H1 (cell line): ENCODE measurements around the gene HOXC13. TPM values are rescaled to one million over a fixed set of nuclear protein-coding genes. Genes with fewer than 3 reads are reported as not detected.

ENCODE experiments used
- CTCF ChIA-PET: fragments of 300-600 bp; sonication (Branson Sonifier 250); formaldehyde crosslinking; loops from one replicate; lab custom pipeline; 2021; ENCODE audit not compliant: partially characterized antibody; lab: Charles Lee
- POLR2A ChIA-PET: fragments of 300-600 bp; sonication (Branson Sonifier 250); formaldehyde crosslinking; loops from one replicate; lab custom pipeline; 2021; ENCODE audit warnings: inconsistent platforms; ENCODE audit not compliant: partially characterized antibody; lab: Charles Lee
- DNase-seq, 2 experiments: peaks; one replicate each; pipeline versions ENCODE4 v3.0.0 to v3.0.0-alpha.2; 2010 to 2022; ENCODE audit warnings: low spot score in 2 of 2, low read depth in 1 of 2, mixed read lengths in 1 of 2
- FAIRE-seq: peaks from 2 replicates; lab custom pipeline; 2011; peaks lifted over from hg19 to GRCh38; lab: Jason Lieb, UNC
- H2AFZ ChIP-seq: 2 replicates; pipeline ENCODE4 v1.8.1; 2012; ENCODE audit warnings: low read length, inconsistent platforms
- H2AK5ac ChIP-seq: 2 replicates; pipeline ENCODE4 v1.6.1; 2013; ENCODE audit warnings: low read depth, low read length
- H2BK120ac ChIP-seq: replicated peaks from 2 replicates; pipeline ENCODE3; 2013; ENCODE audit warnings: low read depth, low read length, inconsistent platforms
- H2BK12ac ChIP-seq: 2 replicates; pipeline ENCODE4 v1.6.1; 2013; ENCODE audit warnings: low read depth, low read length
- H2BK15ac ChIP-seq: 2 replicates; pipeline ENCODE4 v1.6.1; 2013; ENCODE audit warnings: low read length
- H2BK20ac ChIP-seq: 2 replicates; pipeline ENCODE4 v1.6.1; 2013; ENCODE audit warnings: low read length
- H2BK5ac ChIP-seq: 2 replicates; pipeline ENCODE4 v1.6.1; 2013; ENCODE audit warnings: low read depth, low read length
- H3K14ac ChIP-seq: 2 replicates; pipeline ENCODE4 v1.6.1; 2013; ENCODE audit warnings: inconsistent platforms; ENCODE audit not compliant: insufficient read length
- H3K18ac ChIP-seq: 2 replicates; pipeline ENCODE4 v1.6.1; 2013; ENCODE audit warnings: low read length; ENCODE audit errors: extremely low read depth
- H3K23ac ChIP-seq: 2 replicates; pipeline ENCODE4 v1.6.1; 2013; ENCODE audit warnings: inconsistent platforms; ENCODE audit not compliant: insufficient read length
- H3K23me2 ChIP-seq: 2 replicates; pipeline ENCODE4 v1.6.1; 2013; ENCODE audit warnings: low read depth, low read length
- H3K27ac ChIP-seq: 2 replicates; pipeline ENCODE4 v1.6.1; 2011; ENCODE audit warnings: low read depth, low read length, inconsistent platforms
- H3K27me3 ChIP-seq, 4 experiments: replicated peaks in 1 of 4; 1 replicate in 1 of 4; 2 replicates in 3 of 4; pipeline versions ENCODE4 v1.6.1 to v1.8.1; 2011 to 2013; ENCODE audit warnings: low read length in 3 of 4, mild to moderate bottlenecking in 3 of 4, inconsistent platforms in 2 of 4, mixed read lengths in 2 of 4, moderate library complexity in 1 of 4; ENCODE audit not compliant: control insufficient read depth in 3 of 4, insufficient read depth in 3 of 4; ENCODE audit errors: extremely low read depth in 1 of 4
- H3K36me3 ChIP-seq, 4 experiments: 2 replicates each; pipeline versions ENCODE4 v1.6.1 to v1.8.1; 2011 to 2013; ENCODE audit warnings: mild to moderate bottlenecking in 4 of 4, low read length in 3 of 4, moderate library complexity in 2 of 4, control low read depth in 1 of 4, inconsistent platforms in 1 of 4; ENCODE audit not compliant: insufficient read depth in 4 of 4, control insufficient read depth in 2 of 4
- H3K4ac ChIP-seq: replicated peaks from 2 replicates; pipeline ENCODE3; 2013; ENCODE audit warnings: low read length, low read depth, mixed read lengths, inconsistent platforms; ENCODE audit not compliant: insufficient read length
- H3K4me1 ChIP-seq, 4 experiments: replicated peaks in 1 of 4; 1 replicate in 1 of 4; 2 replicates in 3 of 4; pipeline versions ENCODE4 v1.6.1 to v1.8.1; 2011 to 2013; ENCODE audit warnings: low read length in 3 of 4, inconsistent platforms in 2 of 4, mixed read lengths in 1 of 4; ENCODE audit not compliant: insufficient read depth in 4 of 4, control insufficient read depth in 3 of 4
- H3K4me2 ChIP-seq, 2 experiments: 2 replicates each; pipeline versions ENCODE4 v1.6.1 to v1.8.1; 2011 to 2013; ENCODE audit warnings: low read depth in 2 of 2, low read length in 2 of 2, control low read depth in 1 of 2, inconsistent platforms in 1 of 2, mild to moderate bottlenecking in 1 of 2; ENCODE audit not compliant: insufficient read depth in 1 of 2
- H3K4me3 ChIP-seq, 4 experiments: fragments of 200-600, 300-600 bp in 1 of 4; sonication (generic), shearing (Covaris generic), sonication (Bioruptor Twin) in 1 of 4; 2 replicates each; pipeline versions ENCODE4 v1.5.1 to v1.8.1; 2011 to 2016; ENCODE audit warnings: low read length in 4 of 4, low read depth in 3 of 4, control low read depth in 2 of 4, inconsistent platforms in 2 of 4, mild to moderate bottlenecking in 2 of 4, mixed read lengths in 1 of 4, moderate library complexity in 1 of 4; ENCODE audit not compliant: insufficient read depth in 2 of 4; ENCODE audit errors: extremely low read depth in 1 of 4
- H3K56ac ChIP-seq: replicated peaks from 2 replicates; pipeline ENCODE3; 2013; ENCODE audit warnings: low read depth, mild to moderate bottlenecking, mixed read lengths, low read length, inconsistent platforms; ENCODE audit not compliant: insufficient read length
- H3K79me1 ChIP-seq: 2 replicates; pipeline ENCODE4 v1.6.1; 2013; ENCODE audit warnings: low read depth, low read length, control low read depth
- H3K79me2 ChIP-seq, 2 experiments: 2 replicates each; pipeline versions ENCODE4 v1.6.1 to v1.8.1; 2012 to 2013; ENCODE audit warnings: low read length in 2 of 2, mild to moderate bottlenecking in 2 of 2, inconsistent platforms in 1 of 2; ENCODE audit not compliant: insufficient read depth in 2 of 2, control insufficient read depth in 1 of 2
- H3K9ac ChIP-seq, 4 experiments: replicated peaks in 1 of 4; 1 replicate in 1 of 4; 2 replicates in 3 of 4; pipeline versions ENCODE4 v1.6.1 to v1.8.1; 2011 to 2013; ENCODE audit warnings: low read depth in 3 of 4, low read length in 3 of 4, control low read depth in 2 of 4, mild to moderate bottlenecking in 2 of 4, moderate library complexity in 2 of 4, inconsistent platforms in 1 of 4; ENCODE audit errors: extremely low read depth in 1 of 4
- H3K9me3 ChIP-seq, 2 experiments: 2 replicates each; pipeline versions ENCODE4 v1.6.1 to v1.8.1; 2012 to 2013; ENCODE audit warnings: mild to moderate bottlenecking in 2 of 2, moderate library complexity in 2 of 2, control low read depth in 1 of 2, inconsistent platforms in 1 of 2, low read depth in 1 of 2, low read length in 1 of 2, mixed read lengths in 1 of 2; ENCODE audit not compliant: insufficient read depth in 2 of 2
- H4K20me1 ChIP-seq, 2 experiments: replicated peaks in 1 of 2; 2 replicates each; pipeline versions ENCODE3 to v1.8.1; 2011 to 2013; ENCODE audit warnings: inconsistent platforms in 2 of 2, low read length in 2 of 2, mild to moderate bottlenecking in 1 of 2; ENCODE audit not compliant: insufficient read depth in 2 of 2, control insufficient read depth in 1 of 2
- H4K5ac ChIP-seq: 2 replicates; pipeline ENCODE4 v1.6.1; 2013; ENCODE audit warnings: low read length, low read depth, mixed read lengths, inconsistent platforms; ENCODE audit not compliant: insufficient read length
- H4K8ac ChIP-seq: 2 replicates; pipeline ENCODE4 v1.8.0; 2013; ENCODE audit warnings: mild to moderate bottlenecking, moderate library complexity, low read length, inconsistent platforms; ENCODE audit not compliant: insufficient read depth; ENCODE audit errors: extremely low read depth
- H4K91ac ChIP-seq: replicated peaks from 2 replicates; pipeline ENCODE3; 2013; ENCODE audit warnings: low read length, mixed read lengths, inconsistent platforms; ENCODE audit not compliant: insufficient read length
- ASH2L ChIP-seq: fragments of 200-600, 300-600 bp; sonication (generic); IDR thresholded peaks from one replicate; pipeline ENCODE4 v1.7.1; 2017; ENCODE audit warnings: low read length
- BACH1 ChIP-seq: IDR thresholded peaks from 2 replicates; pipeline ENCODE4 v1.6.1; 2012; ENCODE audit warnings: low read length, improper control_type of control experiment
- CEBPB ChIP-seq: IDR thresholded peaks from 2 replicates; pipeline ENCODE4 v1.6.1; 2012; ENCODE audit warnings: low read depth, low read length
- CREB1 ChIP-seq: IDR thresholded peaks from 2 replicates; pipeline ENCODE4 v1.6.1; 2012; ENCODE audit warnings: inconsistent platforms
- EZH2 ChIP-seq: fragments of 200-600 bp; sonication (generic); IDR thresholded peaks from 2 replicates; pipeline ENCODE4 v1.7.1; 2012; ENCODE audit warnings: low read depth, mild to moderate bottlenecking, moderate library complexity, low read length, inconsistent platforms; ENCODE audit not compliant: severe bottlenecking
- FOSL1 ChIP-seq: IDR thresholded peaks from 2 replicates; pipeline ENCODE4 v1.6.1; 2011; ENCODE audit warnings: mild to moderate bottlenecking, low read depth, low read length, moderate library complexity; ENCODE audit not compliant: insufficient read depth
- HDAC6 ChIP-seq: IDR thresholded peaks from one replicate; pipeline ENCODE4 v1.7.1; 2012; ENCODE audit warnings: low read depth, mild to moderate bottlenecking, inconsistent platforms, low read length, moderate library complexity
- NANOG ChIP-seq: IDR thresholded peaks from 2 replicates; pipeline ENCODE4 v1.6.1; 2011; ENCODE audit warnings: low read length, low read depth, mild to moderate bottlenecking, inconsistent platforms; ENCODE audit not compliant: insufficient read depth, poor library complexity, severe bottlenecking
- RNF2 ChIP-seq: fragments of 200-900, 300-1000 bp; sonication (generic); IDR thresholded peaks from 2 replicates; pipeline ENCODE4 v1.7.1; 2016; ENCODE audit warnings: borderline replicate concordance, low read depth, mild to moderate bottlenecking, antibody characterized with exemption, low read length; ENCODE audit not compliant: poor library complexity, severe bottlenecking; ENCODE audit errors: missing control alignments
- SIN3A ChIP-seq, 2 experiments: IDR thresholded peaks in 1 of 2; conservative IDR thresholded peaks in 1 of 2; 2 replicates each; pipeline ENCODE4 v1.6.1; 2011 to 2012; ENCODE audit warnings: low read length in 2 of 2, improper control_type of control experiment in 1 of 2, low read depth in 1 of 2, mild to moderate bottlenecking in 1 of 2
- SP2 ChIP-seq: IDR thresholded peaks from 2 replicates; pipeline ENCODE4 v1.6.1; 2012; ENCODE audit warnings: mild to moderate bottlenecking, low read length, inconsistent platforms
- TEAD4 ChIP-seq: IDR thresholded peaks from 2 replicates; pipeline ENCODE4 v1.6.1; 2012; ENCODE audit warnings: low read depth, low read length, inconsistent platforms, mixed read lengths
- WGBS, 2 experiments: shearing (Covaris generic) in 1 of 2; methylation state at CpG; one replicate each; pipeline versions ENCODE4 v1.1.6 to v1.1.7; 2013 to 2015; ENCODE audit warnings: low lambda C conversion rate in 2 of 2, mixed read lengths in 2 of 2, inconsistent platforms in 1 of 2, low coverage in 1 of 2, missing lambda C conversion rate in 1 of 2; ENCODE audit not compliant: insufficient replicate concordance in 2 of 2, insufficient coverage in 1 of 2, insufficient read length in 1 of 2; ENCODE audit errors: extremely low coverage in 1 of 2, missing lambda C conversion rate in 1 of 2; 5-methylcytosine and 5-hydroxymethylcytosine counted together
- polyA plus RNA-seq, 7 experiments: library from polyadenylated mRNA; depleted of rRNA in 3 of 7; stranded (reverse) in 5 of 7; unstranded in 2 of 7; fragments of >200 nt in 5 of 7; fragments of 200-250 nt in 2 of 7; gene quantifications; 1 replicate in 5 of 7; 2 replicates in 1 of 7; 4 replicates in 1 of 7; pipeline versions ENCODE4 v1.2.1 to v1.2.3, GENCODE V29; 2011 to 2013; ENCODE audit warnings: missing spikeins in 2 of 7, mixed read lengths in 2 of 7
- total RNA-seq: library from RNA; stranded (reverse); fragmentation: NEBNext Ultra II Directional; extraction: Animal tissue kit (Norgen Biotek cat#: 25700); gene quantifications from 2 replicates; pipeline ENCODE4 v1.2.1, GENCODE V29; 2021

HOXC13 gene
- total and polyA plus RNA-seq, 2 of the 8 experiments (the other 6 are each of a cell fraction or from before 2014, with no cell fraction given) = 0.02 TPM; not detected in 1

GRCh38 chr12:53961025-53961761, 22.6 kb downstream of the HOXC13 start:
- Histone ChIP-seq H3K9me3 (no peaks in the 10 kb centered on the region), H4K91ac (no peak overlapping the region), H4K20me1 (peaks cover 28 to 45% of the 10 kb centered on the region in 2 experiments), H3K14ac (no peak overlapping the region), H3K4ac (no peak overlapping the region), H2BK120ac (no peak overlapping the region), H3K79me1 (no peaks in the 10 kb centered on the region), H2BK12ac (no peak overlapping the region), H3K4me1 (peaks cover 0 to 4% (median under 1%) of the 10 kb centered on the region in 4 experiments; a peak in 1 of 7 replicates), H2BK15ac (no peak overlapping the region), H3K36me3 (peaks cover 0 to 8% (median 0%) of the 10 kb centered on the region in 4 experiments; a peak in 1 of 8 replicates), H3K9ac (no peak overlapping the region), H3K79me2 (no peaks in the 10 kb centered on the region), H3K23ac (no peak overlapping the region), H3K18ac (no peak overlapping the region), H3K56ac (no peak overlapping the region), H3K4me3 (peak overlapping the region in 1 of 4 experiments; percentile 30; a peak in 1 of 8 replicates), H3K23me2 (no peaks in the 10 kb centered on the region), H2BK5ac (no peak overlapping the region), H4K8ac (peak overlapping the region; percentile 84; the same call in 1 of the 2 replicates), H4K5ac (no peak overlapping the region), H3K4me2 (peak overlapping the region; percentile 19 to 36; a peak in 2 of 4 replicates), H2AFZ (no peak overlapping the region), H2BK20ac (no peak overlapping the region), H2AK5ac (no peak overlapping the region), H3K27me3 (peaks cover 99 to 100% (median 100%) of the 10 kb centered on the region in 4 experiments), H3K27ac (no peak overlapping the region)
- DNase-seq = no peak
- no peak for FAIRE-seq
- 7% methylated on average over 68 of the region's 72 CpGs; no CpG with 5 or more reads in 1 of the 2 experiments for WGBS, 2 experiments
- ChIA-PET POLR2A (interaction anchor here (0.6 to 1.4 kb wide), 2 partner anchors 9 to 18 kb away, joined by 3 read pairs; no protein-coding TSS in a partner anchor), CTCF (interaction anchor here (0.8 to 1.6 kb wide), 12 partner anchors 9 to 418 kb away, joined by 3 to 10 read pairs (median 3); partner anchors contain the start of gene HOXC10)
- TF ChIP-seq EZH2 (peak; percentile 99), BACH1 (no peak), SIN3A (conservative IDR thresholded peaks at IDR 0.05 in 1 of 2, IDR thresholded peaks at IDR 0.05 in 1 of 2; ENCODE audit: low read depth in 1 of 2, low read length in 2 of 2) (no peak), ASH2L (no peak), HDAC6 (no peak), CEBPB (no peak), TEAD4 (no peak), NANOG (no peak), CREB1 (no peak), SP2 (no peak), FOSL1 (no peak), RNF2 (peak; percentile 39)
